ENCODE data around the gene CDH4. TPM values are rescaled to one million over a fixed set of nuclear protein-coding genes. Genes with fewer than 3 reads are reported as not detected.

The CDH4 gene
- polyA plus RNA-seq, 4 donors = 6.1 to 8.9 (median 6.8) TPM

DNA sequence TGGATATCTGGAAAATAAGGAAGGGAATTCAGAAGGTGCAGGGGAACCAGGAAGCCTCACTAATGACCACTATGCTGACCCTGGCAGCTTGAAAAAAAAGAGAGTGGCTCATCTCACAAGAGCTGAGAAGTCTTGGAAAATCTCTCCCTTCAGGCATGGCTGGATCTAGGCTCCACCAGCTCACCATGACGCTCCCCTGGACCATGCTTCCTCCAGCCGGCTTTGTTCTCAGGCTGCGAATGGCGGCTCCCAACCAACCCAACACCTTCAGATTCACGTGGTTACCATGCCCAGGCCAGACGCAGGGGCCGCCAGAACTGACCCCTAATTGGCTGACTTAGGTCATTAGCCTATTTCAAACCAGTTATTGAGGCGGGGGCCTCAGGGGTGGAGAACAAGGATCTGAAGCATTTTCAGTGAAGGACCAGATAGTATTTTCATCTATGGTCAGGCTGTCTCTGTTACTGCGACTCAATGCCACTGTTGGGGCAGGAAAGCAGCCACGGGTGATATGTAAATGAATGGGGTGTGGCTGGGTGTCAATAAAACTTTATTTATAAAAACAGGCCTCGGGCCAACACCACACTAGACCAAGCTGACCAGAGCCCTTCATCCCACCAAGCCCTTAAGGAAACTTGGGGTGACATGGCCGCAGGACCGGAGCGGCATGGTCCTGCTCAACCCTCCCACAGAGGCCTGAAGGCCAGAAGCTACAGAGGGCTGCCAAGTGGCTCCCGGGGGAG, 653.9 kb downstream of the CDH4 start:
- DNase-seq (ENCODE audit: low read depth in 4 of 4, low spot score in 3 of 4) = no peak

DNA sequence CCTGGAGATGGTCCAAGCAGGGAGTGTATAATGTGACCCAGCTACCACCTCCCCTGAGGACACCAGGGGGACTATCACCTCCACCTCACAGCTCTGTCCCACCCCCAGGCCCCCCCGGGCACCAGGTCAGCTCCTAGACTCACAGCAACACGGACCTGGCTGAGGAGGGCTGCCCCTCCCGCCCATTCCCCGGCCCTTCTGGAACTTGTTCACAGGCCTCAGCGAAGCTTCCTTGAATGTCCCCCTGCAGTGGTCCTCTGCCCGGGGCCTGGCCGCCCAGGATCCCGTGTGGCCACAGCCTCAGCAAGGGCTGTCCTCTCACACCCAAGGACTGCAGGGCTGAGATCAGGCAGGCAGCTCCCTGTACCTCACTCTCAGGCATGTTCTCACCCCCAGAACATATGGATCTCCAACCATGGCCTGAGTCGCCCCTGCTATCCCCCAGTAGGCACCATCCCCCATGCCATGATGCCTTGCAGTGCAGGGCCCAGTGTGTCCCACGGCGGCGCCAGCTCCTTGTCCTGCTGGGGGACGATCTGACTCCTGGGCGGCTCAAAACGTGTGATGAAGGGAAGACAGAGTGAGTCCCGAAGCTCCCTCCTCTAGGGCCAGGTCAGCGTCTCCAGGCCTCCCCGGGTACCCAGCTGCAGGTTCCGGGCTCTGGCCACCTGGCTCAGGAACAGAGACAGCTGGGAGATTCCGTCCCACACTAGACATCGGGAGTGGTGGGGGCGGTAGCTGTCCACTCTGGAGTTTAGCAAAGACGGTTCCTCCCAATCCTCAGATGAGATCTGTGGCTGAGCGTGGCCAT, 655.2 kb downstream of the CDH4 start:
- no peak for DNase-seq (ENCODE audit: low read depth in 4 of 4, low spot score in 3 of 4)

DNA sequence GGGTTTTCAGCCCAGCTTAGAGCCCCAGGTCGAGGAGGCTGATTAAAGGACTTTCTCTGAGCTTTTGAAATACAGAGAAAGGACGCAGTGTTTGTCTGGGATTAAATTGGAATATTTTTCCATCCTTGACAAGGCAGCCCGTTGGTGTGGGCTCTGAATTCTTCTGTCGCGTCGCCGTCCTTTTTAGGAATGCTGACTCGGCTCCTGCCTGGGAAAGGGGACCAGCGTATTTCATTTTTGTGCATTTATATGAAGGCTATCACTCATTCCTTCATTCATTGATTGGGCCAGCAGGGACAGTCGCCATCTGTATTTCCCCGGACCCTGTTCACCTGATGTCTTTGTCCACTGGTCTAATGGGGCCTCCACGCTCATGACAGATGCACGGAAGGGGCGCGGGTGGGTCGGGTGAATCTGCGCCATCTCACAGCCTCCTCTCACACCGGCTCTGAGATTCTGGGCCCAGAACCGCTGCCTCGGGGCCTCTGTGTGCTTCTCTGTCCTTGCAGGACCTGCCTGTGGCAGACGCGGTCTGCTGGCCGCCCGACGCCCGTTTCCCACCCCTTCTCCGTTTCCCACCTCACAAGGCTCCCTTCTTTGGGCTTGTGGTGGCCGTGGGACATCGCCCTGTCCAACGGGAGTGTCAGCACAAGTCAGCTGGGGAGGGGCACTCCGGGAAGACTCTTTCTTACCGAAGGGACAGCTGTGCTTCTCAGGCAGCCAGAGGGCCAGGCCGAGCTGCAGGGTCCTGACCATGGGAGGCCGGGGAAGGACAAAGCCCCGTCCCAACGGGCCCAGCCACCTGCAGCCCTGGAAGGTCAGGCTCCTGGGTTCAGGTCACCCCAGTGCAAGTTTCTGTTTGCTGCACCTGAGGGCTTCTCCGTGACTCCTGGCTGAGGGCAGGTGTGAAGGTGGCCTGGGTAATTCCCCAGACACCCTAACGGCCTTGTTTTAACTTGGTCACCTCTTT, 656.3 kb downstream of the CDH4 start:
- DNase-seq (ENCODE audit: low read depth in 4 of 4, low spot score in 3 of 4) = no peak

DNA sequence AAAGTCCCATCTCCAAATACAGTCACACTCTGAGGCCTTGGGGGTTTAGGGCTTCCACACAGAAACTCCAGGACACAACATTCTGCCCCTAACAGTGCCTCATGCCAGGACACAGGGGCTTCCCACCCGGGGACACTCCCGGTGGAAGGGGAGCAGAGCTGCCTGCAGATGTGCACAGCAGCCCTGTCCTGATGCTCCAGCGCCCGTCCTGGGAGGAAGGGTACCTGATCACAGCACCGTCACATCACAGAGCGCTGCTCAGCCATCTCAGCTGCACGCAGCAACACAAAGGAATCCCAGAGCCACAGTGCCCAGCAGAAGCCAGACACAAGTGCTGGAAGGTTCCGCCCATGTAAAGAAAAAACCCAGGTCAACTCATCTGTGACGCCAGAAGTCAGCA, 657.0 kb downstream of the CDH4 start:
- no peak for DNase-seq (ENCODE audit: low read depth in 4 of 4, low spot score in 3 of 4)

DNA sequence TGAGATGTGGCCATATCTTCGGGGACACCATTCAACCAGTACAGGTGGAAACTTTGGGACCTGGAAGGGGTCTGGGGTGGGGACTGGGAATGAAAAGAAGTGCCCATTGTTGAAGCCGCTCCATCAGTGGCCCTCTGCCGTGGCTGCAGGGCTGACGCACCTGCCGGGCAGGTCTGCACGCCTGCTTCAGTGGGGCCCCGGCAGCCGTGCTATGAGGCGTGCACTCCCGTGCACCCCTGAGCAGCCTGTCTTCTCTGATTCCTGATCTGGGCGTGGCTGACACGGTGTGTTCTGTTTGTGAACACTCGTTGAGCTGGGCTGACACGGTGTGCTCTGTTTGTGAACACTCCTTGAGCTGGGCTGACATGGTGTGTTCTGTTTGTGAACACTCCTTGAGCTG, 657.8 kb downstream of the CDH4 start:
- no peak for DNase-seq (ENCODE audit: low read depth in 4 of 4, low spot score in 3 of 4)

DNA sequence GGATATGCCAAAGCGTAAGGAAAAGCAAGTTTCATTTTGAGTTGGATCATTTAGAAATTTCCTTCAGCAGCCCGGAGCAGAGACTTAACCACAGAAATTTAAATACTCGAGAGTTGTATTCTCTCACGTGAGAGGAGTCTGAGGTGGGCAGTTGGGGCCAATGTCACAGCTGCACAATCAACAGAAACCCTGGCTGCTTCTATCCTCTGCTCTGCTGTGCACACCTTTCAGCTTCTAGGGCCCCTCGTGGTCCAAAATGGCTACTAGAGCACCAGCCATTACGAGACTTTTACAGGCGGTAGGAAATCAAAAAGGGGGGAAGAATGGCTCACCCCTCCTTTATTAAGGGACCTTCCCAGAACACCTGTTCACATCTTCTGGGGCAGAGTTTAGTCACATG, 659.8 kb downstream of the CDH4 start:
- DNase-seq (ENCODE audit: low read depth in 4 of 4, low spot score in 3 of 4) = no peak

DNA sequence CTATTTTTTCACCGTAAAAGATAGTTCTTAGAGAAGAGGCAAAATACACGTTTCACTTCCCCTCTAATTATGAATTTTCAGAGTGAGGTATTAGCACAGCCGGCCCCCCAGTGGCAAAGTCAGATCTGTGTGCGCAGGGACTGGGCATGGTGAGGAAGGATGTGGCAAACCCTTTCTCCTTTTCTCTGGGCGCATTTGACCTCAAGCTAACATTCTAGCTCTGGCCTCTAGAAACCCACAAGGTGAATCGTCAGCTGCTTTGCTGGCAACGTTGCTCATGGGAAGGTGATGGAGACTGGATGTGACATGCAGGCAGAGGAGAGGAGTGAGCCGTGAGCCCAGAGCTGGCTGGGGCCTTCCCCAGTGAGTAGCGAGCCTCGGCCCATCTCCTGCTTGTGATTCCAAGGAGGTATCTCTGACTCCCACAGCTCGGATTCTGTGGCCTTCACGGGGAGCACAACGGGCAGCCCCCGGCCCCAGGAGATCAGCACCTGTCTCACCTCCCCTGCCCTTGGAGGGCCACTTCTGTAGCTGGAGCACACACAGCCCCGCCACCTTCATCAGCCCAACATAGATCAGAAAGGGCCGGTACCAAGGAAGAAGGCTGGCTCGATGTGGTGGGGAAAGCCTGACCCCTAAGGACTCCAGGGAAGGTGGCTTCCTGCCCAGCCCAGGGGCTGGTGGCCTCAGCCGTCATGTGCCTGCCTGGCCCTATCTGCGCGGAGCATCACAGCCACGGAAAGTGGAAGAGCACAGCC, 660.8 kb downstream of the CDH4 start:
- no peak for DNase-seq (ENCODE audit: low read depth in 4 of 4, low spot score in 3 of 4)

DNA sequence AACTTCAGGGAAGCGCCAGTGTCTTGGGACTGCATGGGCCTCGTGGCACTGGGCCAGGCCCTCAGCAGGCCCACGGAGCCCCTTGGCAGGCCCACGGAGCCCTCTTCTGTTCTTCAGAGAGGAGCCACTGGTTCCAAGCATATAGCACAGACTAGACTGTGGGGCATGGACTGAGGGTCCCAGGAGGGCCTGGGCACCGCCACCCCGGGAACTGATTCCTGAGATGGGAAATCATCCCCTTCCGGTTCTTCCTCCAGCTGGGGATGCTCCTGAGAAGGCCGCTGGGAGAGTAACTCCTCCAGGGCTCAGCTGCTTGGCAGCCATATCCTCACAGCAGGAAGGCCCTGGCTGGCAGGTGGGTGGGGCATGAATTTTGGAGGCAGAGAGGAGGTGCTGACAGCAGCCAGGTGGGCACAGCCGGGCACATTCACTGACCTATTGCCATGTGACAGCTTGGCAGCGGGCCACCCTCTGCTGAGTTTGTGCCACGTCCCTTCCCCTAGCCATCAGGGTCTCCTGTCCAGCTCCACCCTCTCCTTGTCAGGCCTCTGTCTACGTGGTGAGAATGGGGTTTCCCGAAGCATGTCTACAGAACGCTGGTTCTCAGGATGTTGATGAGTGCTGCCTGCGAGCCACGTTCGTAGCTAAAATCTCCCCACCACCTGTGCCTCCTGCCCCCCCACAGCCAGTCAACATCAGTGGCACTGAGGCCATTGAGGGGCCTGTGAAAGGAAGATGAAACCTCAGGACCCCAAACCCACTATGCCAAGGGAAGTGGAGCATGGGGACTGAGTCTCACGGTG, 661.6 kb downstream of the CDH4 start:
- DNase-seq (ENCODE audit: low read depth in 4 of 4, low spot score in 3 of 4) = no peak

DNA sequence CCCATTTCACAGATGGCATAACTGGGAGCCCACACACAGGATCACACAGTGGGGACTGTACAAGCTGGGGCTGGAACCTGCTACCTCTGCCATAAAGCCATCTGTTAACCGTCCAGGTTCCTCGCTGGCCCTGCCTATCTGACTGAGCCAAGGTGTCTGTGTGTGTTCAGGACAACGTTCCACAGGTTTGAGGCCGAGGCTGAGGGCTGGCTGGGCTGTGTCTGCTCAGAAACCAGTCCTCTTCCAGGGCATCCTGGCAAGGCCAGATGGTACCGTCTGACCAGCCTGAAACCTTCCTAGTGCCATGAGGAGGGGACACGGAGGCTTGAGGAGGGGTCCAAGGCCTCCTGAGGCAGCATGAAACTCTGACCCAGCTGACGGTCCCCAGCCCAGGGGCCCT, 663.0 kb downstream of the CDH4 start:
- DNase-seq (ENCODE audit: low read depth in 4 of 4, low spot score in 3 of 4) = no peak

DNA sequence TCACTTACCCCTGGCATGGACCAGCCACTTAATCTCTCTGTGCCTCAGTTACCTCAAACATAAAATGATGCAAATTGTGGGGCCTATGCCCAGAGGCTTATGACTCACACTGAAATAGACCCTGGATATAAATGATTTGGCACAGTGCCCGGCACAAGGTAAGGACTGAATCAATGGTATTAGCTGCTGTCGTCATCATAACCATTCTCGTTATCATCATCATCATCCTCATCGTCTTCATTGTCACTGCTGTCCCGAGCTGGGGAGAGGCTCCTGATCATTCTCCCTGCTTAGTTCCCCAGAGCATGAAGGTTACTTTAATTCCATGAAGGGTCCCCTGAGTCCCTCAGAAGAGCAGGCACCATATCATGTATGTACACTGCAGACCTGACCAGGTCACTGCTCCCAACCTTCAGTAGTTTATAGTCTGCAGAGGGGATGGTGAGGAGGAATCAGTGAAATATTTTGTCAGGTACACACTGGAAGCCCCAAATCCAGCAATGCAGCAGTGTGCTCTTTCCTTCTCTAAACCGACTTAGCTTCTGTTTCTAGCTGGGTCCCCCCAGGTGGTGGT, 664.3 kb downstream of the CDH4 start:
- no peak for DNase-seq (ENCODE audit: low read depth in 4 of 4, low spot score in 3 of 4)

DNA sequence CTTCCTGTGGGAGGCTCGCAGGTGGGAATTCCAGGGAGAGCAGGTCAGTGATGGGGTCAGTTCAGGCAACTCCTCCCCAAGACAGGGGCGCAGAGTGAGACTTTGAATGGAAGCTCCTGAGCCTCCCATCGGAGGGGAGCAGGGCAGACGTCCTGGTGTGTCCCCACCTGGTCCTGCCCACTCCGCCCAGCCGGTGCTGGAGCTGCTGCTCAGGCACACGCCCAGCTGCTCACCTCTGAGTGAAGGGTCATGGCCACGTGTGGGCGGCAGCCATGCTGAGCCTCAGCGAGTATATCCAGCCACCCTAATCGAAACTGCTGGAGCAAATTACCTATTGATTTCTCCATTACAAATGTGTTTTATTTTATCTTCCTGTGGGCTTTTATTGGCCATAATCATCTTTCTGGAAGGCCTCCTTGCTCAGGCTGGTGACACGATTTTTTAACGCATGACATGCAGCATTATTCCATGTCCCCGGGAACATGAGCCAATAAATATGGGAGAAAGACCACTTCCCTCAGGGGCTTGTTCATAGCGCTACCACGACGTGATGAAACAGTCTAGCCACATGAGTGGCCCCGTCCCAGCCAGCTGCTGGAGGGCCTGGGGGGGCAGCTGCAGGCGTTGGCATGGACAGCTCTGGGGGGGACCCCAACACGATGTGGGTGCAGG, 665.5 kb downstream of the CDH4 start:
- DNase-seq (ENCODE audit: low read depth in 4 of 4, low spot score in 3 of 4) = no peak

DNA sequence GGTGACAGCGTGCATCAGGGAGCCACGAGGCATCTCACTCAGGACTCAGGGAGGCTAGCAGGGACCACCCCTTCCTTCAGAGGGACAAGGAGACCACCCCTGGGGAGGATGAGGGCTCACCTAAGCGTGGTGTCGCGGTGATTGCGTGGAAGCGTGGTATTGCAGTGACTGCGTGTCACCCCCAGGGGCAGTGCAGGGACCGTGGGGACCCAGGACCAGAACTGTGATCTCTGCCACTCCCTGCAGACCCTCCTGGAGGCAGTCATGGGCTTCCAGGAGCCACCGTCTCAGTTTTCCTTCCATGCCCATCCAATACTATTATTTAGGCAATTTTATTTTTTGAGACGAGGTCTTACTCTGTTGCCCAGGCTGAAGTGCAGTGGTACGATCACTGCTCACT, 666.5 kb downstream of the CDH4 start:
- DNase-seq (ENCODE audit: low read depth in 4 of 4, low spot score in 3 of 4) = no peak

DNA sequence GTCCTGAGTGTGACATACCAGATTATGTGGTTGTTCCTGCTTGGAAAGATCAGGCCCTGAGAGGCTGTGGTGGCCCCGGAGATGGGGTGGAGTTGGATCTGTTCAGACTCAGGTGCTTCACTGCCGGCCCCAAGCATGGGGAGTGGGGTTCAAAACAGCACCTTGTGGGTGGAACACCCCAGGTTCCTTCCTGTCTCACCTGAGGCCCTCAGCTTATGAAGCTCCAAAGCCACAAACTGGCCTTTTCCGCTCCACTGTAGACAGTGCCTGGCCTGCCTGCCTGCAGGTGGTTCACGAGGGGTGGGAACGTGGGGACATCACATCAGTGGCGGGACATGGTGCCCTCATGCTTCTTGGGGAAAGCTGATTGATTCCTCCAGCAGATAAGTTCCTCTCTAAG, 667.2 kb downstream of the CDH4 start:
- DNase-seq (ENCODE audit: low read depth in 4 of 4, low spot score in 3 of 4) = no peak

DNA sequence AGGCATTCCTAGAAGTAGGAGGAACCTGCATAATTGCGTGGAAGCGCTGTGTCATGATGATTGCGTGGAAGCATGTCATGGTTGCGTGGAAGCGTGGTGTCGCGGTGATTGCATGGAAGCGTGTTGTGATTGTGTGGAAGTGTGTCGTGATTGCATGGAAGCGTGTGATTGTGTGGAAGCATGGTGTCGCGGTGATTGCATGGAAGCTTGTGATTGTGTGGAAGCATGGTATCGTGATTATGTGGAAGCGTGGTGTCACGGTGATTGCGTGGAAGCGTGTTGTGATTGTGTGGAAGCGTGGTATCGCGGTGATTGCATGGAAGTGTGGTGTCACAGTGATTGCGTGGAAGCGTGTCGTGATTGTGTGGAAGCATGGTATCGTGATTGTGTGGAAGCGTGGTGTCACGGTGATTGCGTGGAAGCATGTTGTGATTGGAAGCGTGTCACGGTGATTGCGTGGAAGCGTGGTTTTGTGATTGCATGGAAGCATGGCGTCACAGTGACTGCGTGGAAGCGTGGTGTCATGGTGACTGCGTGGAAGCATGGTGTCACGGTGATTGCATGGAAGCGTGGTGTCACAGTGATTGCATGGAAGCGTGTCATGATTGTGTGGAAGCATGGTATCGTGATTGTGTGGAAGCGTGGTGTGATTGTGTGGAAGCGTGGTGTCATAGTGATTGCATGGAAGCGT, 667.8 kb downstream of the CDH4 start:
- DNase-seq (ENCODE audit: low read depth in 4 of 4, low spot score in 3 of 4) = no peak

DNA sequence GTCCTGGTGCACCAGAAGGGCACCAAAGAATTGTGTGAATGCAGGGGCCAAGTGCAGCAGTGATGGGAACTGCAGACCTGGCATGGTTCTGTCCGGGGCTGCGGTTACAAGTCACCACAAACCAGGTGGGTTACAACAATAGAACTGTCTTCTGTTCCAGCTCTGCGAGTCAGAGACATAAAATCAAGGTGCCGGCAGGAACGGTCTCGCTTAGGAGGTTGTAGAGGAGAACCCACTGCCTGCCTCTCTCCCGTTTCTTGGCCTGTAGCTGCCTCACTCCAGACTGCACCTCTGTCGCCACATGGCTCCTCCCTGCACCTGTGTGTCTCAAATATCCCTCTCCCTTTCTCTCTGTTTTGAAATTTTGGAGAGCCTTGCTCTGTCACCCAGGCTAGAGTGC, 670.4 kb downstream of the CDH4 start:
- no peak for DNase-seq (ENCODE audit: low read depth in 4 of 4, low spot score in 3 of 4)

DNA sequence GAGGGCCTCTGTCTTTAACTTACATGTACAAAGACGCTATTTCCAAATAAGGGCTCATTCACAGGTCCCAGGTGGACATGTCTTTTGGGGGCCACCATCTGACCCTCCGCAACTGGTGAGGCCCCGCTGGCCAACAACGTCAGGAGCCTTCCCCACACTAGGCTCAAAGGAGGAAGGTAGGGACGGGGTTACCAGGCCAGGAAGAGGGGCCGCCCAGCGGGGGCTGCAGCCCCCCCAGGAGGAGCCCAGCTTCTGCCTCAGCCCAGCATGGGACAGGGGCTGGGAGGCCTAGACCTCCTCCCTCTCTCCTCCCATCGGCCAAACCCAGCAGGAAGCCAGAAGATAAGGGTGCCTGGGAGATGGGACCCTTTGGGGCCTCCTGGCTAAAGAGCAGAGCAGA, 670.9 kb downstream of the CDH4 start:
- DNase-seq (ENCODE audit: low read depth in 4 of 4, low spot score in 3 of 4) = no peak

DNA sequence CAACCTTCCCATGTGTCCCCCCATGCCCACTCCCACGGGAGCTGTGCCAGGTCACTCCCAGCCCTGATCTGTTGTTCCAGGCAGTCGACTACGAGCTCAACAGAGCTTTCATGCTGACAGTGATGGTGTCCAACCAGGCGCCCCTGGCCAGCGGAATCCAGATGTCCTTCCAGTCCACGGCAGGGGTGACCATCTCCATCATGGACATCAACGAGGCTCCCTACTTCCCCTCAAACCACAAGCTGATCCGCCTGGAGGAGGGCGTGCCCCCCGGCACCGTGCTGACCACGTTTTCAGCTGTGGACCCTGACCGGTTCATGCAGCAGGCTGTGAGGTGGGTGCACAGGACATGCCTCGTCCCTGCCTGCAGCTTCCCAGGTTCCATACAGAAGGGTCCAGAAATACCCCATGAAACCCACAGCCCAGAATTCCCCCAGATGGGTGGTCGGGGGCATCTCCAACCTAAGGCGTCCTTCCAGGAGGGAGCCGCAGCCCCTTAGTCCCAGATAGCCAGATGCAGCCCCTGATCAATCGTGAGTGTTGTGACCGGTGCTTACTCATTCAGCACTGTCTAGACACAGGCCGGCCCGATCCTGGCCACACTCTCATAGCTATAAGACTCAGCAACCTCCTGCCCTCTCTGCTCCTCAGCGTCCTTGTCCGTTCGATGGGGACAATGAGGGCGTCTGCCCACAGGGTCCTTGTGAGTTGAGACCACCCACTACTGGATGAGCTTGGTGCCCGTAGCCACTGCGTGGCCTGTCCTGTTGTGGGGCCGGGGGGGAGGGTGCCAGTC, 671.5 kb downstream of the CDH4 start:
- DNase-seq (ENCODE audit: low read depth in 4 of 4, low spot score in 3 of 4) = no peak
